CD4-positive, alpha-beta T cell (primary cell): ENCODE measurements around the gene TMC4. TPM values are rescaled to one million over a fixed set of nuclear protein-coding genes. Genes with fewer than 3 reads are reported as not detected.

Experiments
- ATAC-seq: fragments of 200-7000 bp; cut with Tn5 transposase; one replicate; pipeline ENCODE4 v1.10.0; 2022; ENCODE audit warnings: mild to moderate bottlenecking; ENCODE audit not compliant: poor library complexity
- CTCF ChIA-PET: fragments of 350-600 bp; sonication (Branson Sonifier 250); formaldehyde crosslinking; loops from one replicate; lab custom pipeline; 2021; ENCODE audit warnings: antibody characterized with exemption, inconsistent platforms; lab: Charles Lee
- POLR2A ChIA-PET: fragments of 350-600 bp; sonication (Branson Sonifier 250); formaldehyde crosslinking; loops from one replicate; lab custom pipeline; 2021; ENCODE audit warnings: antibody characterized with exemption, inconsistent platforms; lab: Charles Lee
- DNase-seq, 14 experiments: peaks; one replicate each; pipeline ENCODE4 v3.0.0-alpha.2; 2013 to 2020; ENCODE audit warnings: mixed read lengths in 2 of 14
- H3K27ac ChIP-seq, 2 donors: one replicate each; pipeline versions ENCODE4 v1.5.1 to v1.7.0; 2013; ENCODE audit warnings: low read length in 2 of 2, low read depth in 1 of 2, mild to moderate bottlenecking in 1 of 2
- H3K27me3 ChIP-seq, 2 experiments: 1 replicate in 1 of 2; 2 replicates in 1 of 2; pipeline versions ENCODE4 v1.6.1 to v1.7.0; 2013; ENCODE audit warnings: low read length in 2 of 2, control low read depth in 1 of 2, mild to moderate bottlenecking in 1 of 2, moderate library complexity in 1 of 2; ENCODE audit not compliant: insufficient read depth in 2 of 2, control insufficient read depth in 1 of 2
- H3K36me3 ChIP-seq: one replicate; pipeline ENCODE4 v1.6.1; 2013; ENCODE audit warnings: low read length, control low read depth; ENCODE audit not compliant: insufficient read depth
- H3K4me1 ChIP-seq: one replicate; pipeline ENCODE4 v1.6.1; 2013; ENCODE audit warnings: low read length, control low read depth; ENCODE audit not compliant: insufficient read depth
- H3K4me3 ChIP-seq: one replicate; pipeline ENCODE4 v1.5.1; 2013; ENCODE audit warnings: mild to moderate bottlenecking, low read length, moderate library complexity
- H3K9me3 ChIP-seq, 2 experiments: 1 replicate in 1 of 2; 2 replicates in 1 of 2; pipeline versions ENCODE4 v1.6.1 to v1.7.0; 2013; ENCODE audit warnings: low read length in 2 of 2, mild to moderate bottlenecking in 2 of 2, control low read depth in 1 of 2, moderate library complexity in 1 of 2; ENCODE audit not compliant: control insufficient read depth in 1 of 2, insufficient read depth in 1 of 2
- H3K27ac Mint-ChIP-seq: one replicate; pipeline ENCODE4 v1.8.0; 2020; ENCODE audit warnings: mixed read lengths
- H3K27me3 Mint-ChIP-seq: one replicate; pipeline ENCODE4 v1.8.0; 2021; ENCODE audit warnings: mixed read lengths
- H3K36me3 Mint-ChIP-seq: one replicate; pipeline ENCODE4 v1.8.0; 2021; ENCODE audit warnings: low read depth, mixed read lengths
- H3K4me1 Mint-ChIP-seq: one replicate; pipeline ENCODE4 v1.8.0; 2021; ENCODE audit warnings: low read depth, mixed read lengths
- H3K4me3 Mint-ChIP-seq: one replicate; pipeline ENCODE4 v1.8.0; 2020; ENCODE audit warnings: mild to moderate bottlenecking, mixed read lengths
- H3K9me3 Mint-ChIP-seq: one replicate; pipeline ENCODE4 v1.8.0; 2020; ENCODE audit warnings: mixed read lengths
- intact Hi-C, 2 experiments: fragments of 100-400 bp; cut with DNase I in 1 of 2; cut with micrococcal nuclease in 1 of 2; formaldehyde crosslinking; loops; one replicate each; pipeline versions ENCODE4 v1.15.1 to v1.9.0; 2023 to 2025; cut with DNase I, micrococcal nuclease
- total RNA-seq, 174 experiments: library from RNA in 2 of 174; stranded (reverse) in 2 of 174; gene quantifications; one replicate each; pipeline ENCODE4 v1.2.3 and lab custom pipeline; 2021 to 2026
- TF ChIP-seq, protein P1 (sequence below): fragments of 200-600 bp; IDR thresholded peaks from one replicate; pipeline ENCODE4 v1.8.0; 2022; ENCODE audit warnings: antibody characterized with exemption, mild to moderate bottlenecking

The TMC4 gene
- total RNA-seq, 2 experiments from 2014 or later: 0.84 to 1.5 TPM

DNA sequence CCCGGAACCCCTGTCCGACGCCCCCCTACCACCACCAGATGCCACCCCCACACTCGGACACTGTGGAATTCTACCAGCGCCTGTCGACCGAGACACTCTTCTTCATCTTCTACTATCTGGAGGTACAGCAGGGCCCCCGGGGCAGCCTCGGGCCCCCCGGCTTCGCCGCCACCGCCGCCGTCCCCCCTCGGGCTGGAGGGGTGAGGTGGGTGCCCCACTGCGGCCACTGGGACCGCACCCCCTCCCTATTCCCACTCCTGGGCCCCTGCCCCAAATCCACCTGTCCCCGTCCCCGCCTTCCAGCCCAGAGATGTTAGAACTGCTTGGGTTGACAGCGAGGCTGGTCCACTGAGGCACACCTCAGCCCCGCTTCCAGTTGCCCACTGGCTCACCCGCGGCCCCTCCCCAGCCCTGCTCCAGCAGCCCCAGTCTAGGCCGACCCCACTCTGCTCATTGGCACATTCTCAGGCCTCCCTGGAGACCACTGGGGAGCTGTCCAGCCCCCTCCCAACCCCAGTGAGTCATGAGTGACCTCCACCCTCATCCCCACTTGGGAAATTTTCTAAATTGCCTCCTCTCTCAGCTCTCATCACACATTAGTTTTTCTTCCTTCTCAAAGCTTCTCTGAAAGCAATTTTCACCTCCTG, 20.0 kb downstream of the TMC4 start:
- DNase-seq (no peak), ATAC-seq (no peak)
- H3K4me3 ChIP-seq: no peak overlapping the region
- H3K27me3 Mint-ChIP-seq: no peaks in the 10 kb centered on the region
- no peaks in the 10 kb centered on the region for H3K9me3 Mint-ChIP-seq
- H3K36me3 Mint-ChIP-seq: peaks cover 88% of the 10 kb centered on the region
- peaks cover 45% of the 10 kb centered on the region for H3K4me1 ChIP-seq
- H3K9me3 ChIP-seq: no peaks in the 10 kb centered on the region
- intact Hi-C loops: no loop called here
- no peaks in the 10 kb centered on the region for H3K27me3 ChIP-seq
- H3K27ac Mint-ChIP-seq: peak overlapping the region; percentile 83
- peaks cover 92% of the 10 kb centered on the region for H3K36me3 ChIP-seq
- POLR2A ChIA-PET: interaction anchor here (0.7 to 1.2 kb wide), 3 partner anchors 16 to 37 kb away, joined by 3 to 4 read pairs (median 3); partner anchors contain the start of genes CNOT3, MBOAT7, PRPF31 and TFPT
- no peak overlapping the region for H3K4me3 Mint-ChIP-seq
- H3K27ac ChIP-seq: peak overlapping the region in 1 of 2 donors; percentile 17
- TF ChIP-seq, protein P1, sequence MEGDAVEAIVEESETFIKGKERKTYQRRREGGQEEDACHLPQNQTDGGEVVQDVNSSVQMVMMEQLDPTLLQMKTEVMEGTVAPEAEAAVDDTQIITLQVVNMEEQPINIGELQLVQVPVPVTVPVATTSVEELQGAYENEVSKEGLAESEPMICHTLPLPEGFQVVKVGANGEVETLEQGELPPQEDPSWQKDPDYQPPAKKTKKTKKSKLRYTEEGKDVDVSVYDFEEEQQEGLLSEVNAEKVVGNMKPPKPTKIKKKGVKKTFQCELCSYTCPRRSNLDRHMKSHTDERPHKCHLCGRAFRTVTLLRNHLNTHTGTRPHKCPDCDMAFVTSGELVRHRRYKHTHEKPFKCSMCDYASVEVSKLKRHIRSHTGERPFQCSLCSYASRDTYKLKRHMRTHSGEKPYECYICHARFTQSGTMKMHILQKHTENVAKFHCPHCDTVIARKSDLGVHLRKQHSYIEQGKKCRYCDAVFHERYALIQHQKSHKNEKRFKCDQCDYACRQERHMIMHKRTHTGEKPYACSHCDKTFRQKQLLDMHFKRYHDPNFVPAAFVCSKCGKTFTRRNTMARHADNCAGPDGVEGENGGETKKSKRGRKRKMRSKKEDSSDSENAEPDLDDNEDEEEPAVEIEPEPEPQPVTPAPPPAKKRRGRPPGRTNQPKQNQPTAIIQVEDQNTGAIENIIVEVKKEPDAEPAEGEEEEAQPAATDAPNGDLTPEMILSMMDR: no peak
- CTCF ChIA-PET: no interaction called here
- H3K4me1 Mint-ChIP-seq: peaks cover 30% of the 10 kb centered on the region

- Histone ChIP-seq H3K4me1 (peaks cover 40% of the 10 kb centered on the region), H3K27ac (no peak overlapping the region), H3K4me3 (no peak overlapping the region), H3K27me3 (no peaks in the 10 kb centered on the region), H3K36me3 (peaks cover 92% of the 10 kb centered on the region), H3K9me3 (no peaks in the 10 kb centered on the region)
- no peaks in the 10 kb centered on the region for H3K9me3 Mint-ChIP-seq
- no peak for ATAC-seq
- TF ChIP-seq, protein P1: no peak
- peaks cover 88% of the 10 kb centered on the region for H3K36me3 Mint-ChIP-seq
- intact Hi-C loops: no loop called here
- no peak overlapping the region for H3K4me3 Mint-ChIP-seq
- peaks cover 30% of the 10 kb centered on the region for H3K4me1 Mint-ChIP-seq
- CTCF ChIA-PET: no interaction called here
- no peak for DNase-seq
- no peaks in the 10 kb centered on the region for H3K27me3 Mint-ChIP-seq
- POLR2A ChIA-PET: interaction anchor here (1.0 to 2.8 kb wide), 2 partner anchors 13 to 15 kb away, joined by 3 to 20 read pairs; partner anchors contain the start of gene CNOT3
- H3K27ac Mint-ChIP-seq: no peak overlapping the region
Measured at GRCh38 chr19:54152267-54152666, 20.7 kb downstream of the TMC4 start.

GRCh38 chr19:54151362-54152035, 21.5 kb downstream of the TMC4 start:
- H3K27me3 ChIP-seq: no peaks in the 10 kb centered on the region
- no peak for ATAC-seq
- no peak overlapping the region for H3K4me3 ChIP-seq
- H3K9me3 Mint-ChIP-seq: no peaks in the 10 kb centered on the region
- H3K4me1 Mint-ChIP-seq: peaks cover 25% of the 10 kb centered on the region
- no peak overlapping the region for H3K27ac ChIP-seq
- ChIA-PET POLR2A (interaction anchor here (1.0 to 2.8 kb wide), 3 partner anchors 8 to 15 kb away, joined by 3 to 20 read pairs (median 9); partner anchors contain the start of genes CNOT3 and LENG1), CTCF (no interaction called here)
- intact Hi-C loops: no loop called here
- H3K4me1 ChIP-seq: peaks cover 35% of the 10 kb centered on the region
- H3K4me3 Mint-ChIP-seq: no peak overlapping the region
- H3K27me3 Mint-ChIP-seq: no peaks in the 10 kb centered on the region
- H3K9me3 ChIP-seq: no peaks in the 10 kb centered on the region
- DNase-seq: no peak
- peaks cover 88% of the 10 kb centered on the region for H3K36me3 Mint-ChIP-seq
- H3K27ac Mint-ChIP-seq: no peak overlapping the region
- TF ChIP-seq, protein P1: no peak
- H3K36me3 ChIP-seq: peaks cover 92% of the 10 kb centered on the region
